Upper lobe of right lung (tissue), 1 donor: ENCODE data around the gene ZIC4. TPM values are rescaled to one million over a fixed set of nuclear protein-coding genes. Genes with fewer than 3 reads are reported as not detected.
A peak's percentile ranks its signal among the peaks of the same experiment; 100 is the strongest.

Source experiments
- ATAC-seq: fragments of 200-7000 bp; cut with Tn5 transposase; one replicate; pipeline ENCODE4 v1.9.1; 2020; ENCODE audit warnings: mild to moderate bottlenecking, moderate library complexity
- DNase-seq: peaks from one replicate; pipeline ENCODE4 v3.0.0-alpha.2; 2020
- H3K27ac ChIP-seq: fragments of 200-600 bp; one replicate; pipeline ENCODE4 v1.8.0; 2022
- H3K27me3 ChIP-seq: fragments of 200-600 bp; one replicate; pipeline ENCODE4 v1.8.0; 2022; ENCODE audit warnings: mild to moderate bottlenecking
- H3K36me3 ChIP-seq: fragments of 200-600 bp; one replicate; pipeline ENCODE4 v1.8.0; 2022
- H3K4me1 ChIP-seq: fragments of 200-600 bp; one replicate; pipeline ENCODE4 v1.8.0; 2022
- H3K4me3 ChIP-seq: fragments of 200-600 bp; one replicate; pipeline ENCODE4 v1.8.0; 2022; ENCODE audit warnings: mild to moderate bottlenecking
- H3K9me3 ChIP-seq: fragments of 200-600 bp; one replicate; pipeline ENCODE4 v1.8.0; 2022
- CTCF ChIP-seq: fragments of 200-600 bp; IDR thresholded peaks from one replicate; pipeline ENCODE4 v1.8.0; 2022; ENCODE audit warnings: antibody characterized with exemption
- intact Hi-C: fragments of 100-400 bp; cut with DNase I; formaldehyde crosslinking; loops from one replicate; pipeline ENCODE4 v1.11.0; 2022
- total RNA-seq: library from RNA; stranded (reverse); fragmentation: NEBNext Ultra II Directional; extraction: Animal tissue kit (Norgen Biotek cat#: 25700); gene quantifications from one replicate; pipeline ENCODE4 v1.2.1, GENCODE V29; 2021
- donor health status: DM: no; HTN: yes; CAD: no; lungs with severe emphysema.

ZIC4 gene
- total RNA-seq, 1 donor from 2014 or later: not detected

GRCh38 chr3:147384210-147385058, 21.9 kb downstream of the ZIC4 start:
- Histone ChIP-seq H3K36me3 (no peaks in the 10 kb centered on the region), H3K4me1 (no peaks in the 10 kb centered on the region), H3K27me3 (peaks cover 100% of the 10 kb centered on the region), H3K4me3 (no peak overlapping the region), H3K27ac (no peak overlapping the region), H3K9me3 (no peaks in the 10 kb centered on the region)
- intact Hi-C loops: no loop called here
- DNase-seq (no peak), ATAC-seq (no peak)
- no peak for TF ChIP-seq CTCF

GRCh38 chr3:147383617-147384016, 22.7 kb downstream of the ZIC4 start:
- peaks cover 100% of the 10 kb centered on the region for H3K27me3 ChIP-seq
- intact Hi-C loops: no loop called here
- no peak overlapping the region for H3K4me3 ChIP-seq
- no peaks in the 10 kb centered on the region for H3K36me3 ChIP-seq
- no peak overlapping the region for H3K27ac ChIP-seq
- no peak for TF ChIP-seq CTCF
- ATAC-seq: no peak
- H3K4me1 ChIP-seq: no peaks in the 10 kb centered on the region
- no peaks in the 10 kb centered on the region for H3K9me3 ChIP-seq
- DNase-seq: no peak

GRCh38 chr3:147381596-147381995, 24.7 kb downstream of the ZIC4 start:
- peaks cover 100% of the 10 kb centered on the region for H3K27me3 ChIP-seq
- no peaks in the 10 kb centered on the region for H3K36me3 ChIP-seq
- intact Hi-C loops: no loop called here
- no peak for DNase-seq
- no peak overlapping the region for H3K4me3 ChIP-seq
- no peaks in the 10 kb centered on the region for H3K9me3 ChIP-seq
- no peak for TF ChIP-seq CTCF
- ATAC-seq: no peak
- H3K27ac ChIP-seq: no peak overlapping the region
- no peaks in the 10 kb centered on the region for H3K4me1 ChIP-seq

GRCh38 chr3:147380977-147381376, 25.4 kb downstream of the ZIC4 start:
- intact Hi-C loops: no loop called here
- ATAC-seq (no peak), DNase-seq (no peak)
- TF ChIP-seq CTCF: no peak
- Histone ChIP-seq H3K27ac (no peak overlapping the region), H3K4me1 (no peaks in the 10 kb centered on the region), H3K27me3 (peaks cover 96% of the 10 kb centered on the region), H3K36me3 (no peaks in the 10 kb centered on the region), H3K9me3 (no peaks in the 10 kb centered on the region), H3K4me3 (no peak overlapping the region)

GRCh38 chr3:147380387-147380951, 25.9 kb downstream of the ZIC4 start:
- Histone ChIP-seq H3K9me3 (no peaks in the 10 kb centered on the region), H3K27me3 (peaks cover 95% of the 10 kb centered on the region), H3K4me1 (no peaks in the 10 kb centered on the region), H3K4me3 (no peak overlapping the region), H3K27ac (no peak overlapping the region), H3K36me3 (no peaks in the 10 kb centered on the region)
- ATAC-seq (peak; percentile 19), DNase-seq (no peak)
- intact Hi-C loops: no loop called here
- no peak for TF ChIP-seq CTCF
